H1 (cell line): ENCODE results near the gene PXT1. TPM values are rescaled to one million over a fixed set of nuclear protein-coding genes. Genes with fewer than 3 reads are reported as not detected.

ENCODE experiments used
- ASH2L ChIP-seq: fragments of 200-600, 300-600 bp; sonication (generic); IDR thresholded peaks from one replicate; pipeline ENCODE4 v1.7.1; 2017; ENCODE audit warnings: low read length
- CBX5 ChIP-seq: fragments of 300-800, 300-1000 bp; sonication (generic); IDR thresholded peaks from 2 replicates; pipeline ENCODE4 v1.7.1; 2016; ENCODE audit warnings: antibody characterized with exemption, low read length, low read depth
- RNF2 ChIP-seq: fragments of 200-900, 300-1000 bp; sonication (generic); IDR thresholded peaks from 2 replicates; pipeline ENCODE4 v1.7.1; 2016; ENCODE audit warnings: borderline replicate concordance, low read depth, mild to moderate bottlenecking, antibody characterized with exemption, low read length; ENCODE audit not compliant: poor library complexity, severe bottlenecking; ENCODE audit errors: missing control alignments
- SRF ChIP-seq: IDR thresholded peaks from 2 replicates; pipeline ENCODE4 v1.6.1; 2011; ENCODE audit warnings: mild to moderate bottlenecking, low read depth, low read length, moderate library complexity
- polyA plus RNA-seq, 7 experiments: library from polyadenylated mRNA; depleted of rRNA in 3 of 7; stranded (reverse) in 5 of 7; unstranded in 2 of 7; fragments of >200 nt in 5 of 7; fragments of 200-250 nt in 2 of 7; gene quantifications; 1 replicate in 5 of 7; 2 replicates in 1 of 7; 4 replicates in 1 of 7; pipeline versions ENCODE4 v1.2.1 to v1.2.3, GENCODE V29; 2011 to 2013; ENCODE audit warnings: missing spikeins in 2 of 7, mixed read lengths in 2 of 7
- total RNA-seq: library from RNA; stranded (reverse); fragmentation: NEBNext Ultra II Directional; extraction: Animal tissue kit (Norgen Biotek cat#: 25700); gene quantifications from 2 replicates; pipeline ENCODE4 v1.2.1, GENCODE V29; 2021

The PXT1 gene
- total and polyA plus RNA-seq, 2 of the 8 experiments (the other 6 are each of a cell fraction or from before 2014, with no cell fraction given) = 0.06 TPM; not detected in 1

- TF ChIP-seq RNF2 (no peak), SRF (no peak), ASH2L (no peak), CBX5 (no peak)
Observed at GRCh38 chr6:36464233-36464632, 21.6 kb upstream of the PXT1 start (continued).
